GM12891 (cell line): ENCODE results near the gene ACBD6.

Source experiments
- DNase-seq: peaks from one replicate; pipeline ENCODE4 v3.0.0; 2011; ENCODE audit warnings: low spot score; ENCODE audit not compliant: insufficient read length
- FAIRE-seq: peaks from 2 replicates; lab custom pipeline; 2011; peaks lifted over from hg19 to GRCh38; lab: Jason Lieb, UNC
- PAX5 ChIP-seq: IDR thresholded peaks from 2 replicates; pipeline ENCODE4 v1.6.1; 2011; ENCODE audit warnings: low read length, moderate library complexity, mild to moderate bottlenecking; ENCODE audit not compliant: insufficient read depth, severe bottlenecking
- POLR2A ChIP-seq: IDR thresholded peaks from 2 replicates; pipeline ENCODE4 v1.6.1; 2011; ENCODE audit warnings: low read depth, low read length, control low read depth
- POLR2AphosphoS5 ChIP-seq: IDR thresholded peaks from 2 replicates; pipeline ENCODE4 v1.6.1; 2011; ENCODE audit warnings: low read depth, low read length, control low read depth
- POU2F2 ChIP-seq: IDR thresholded peaks from 2 replicates; pipeline ENCODE4 v1.6.1; 2011; ENCODE audit warnings: low read depth, mild to moderate bottlenecking, control low read depth, low read length, moderate library complexity
- SPI1 ChIP-seq: IDR thresholded peaks from 2 replicates; pipeline ENCODE4 v1.6.1; 2011; ENCODE audit warnings: low read depth, low read length, control low read depth
- TAF1 ChIP-seq: IDR thresholded peaks from 2 replicates; pipeline ENCODE4 v1.6.1; 2011; ENCODE audit warnings: low read depth, low read length, control low read depth

ACBD6 gene

DNA sequence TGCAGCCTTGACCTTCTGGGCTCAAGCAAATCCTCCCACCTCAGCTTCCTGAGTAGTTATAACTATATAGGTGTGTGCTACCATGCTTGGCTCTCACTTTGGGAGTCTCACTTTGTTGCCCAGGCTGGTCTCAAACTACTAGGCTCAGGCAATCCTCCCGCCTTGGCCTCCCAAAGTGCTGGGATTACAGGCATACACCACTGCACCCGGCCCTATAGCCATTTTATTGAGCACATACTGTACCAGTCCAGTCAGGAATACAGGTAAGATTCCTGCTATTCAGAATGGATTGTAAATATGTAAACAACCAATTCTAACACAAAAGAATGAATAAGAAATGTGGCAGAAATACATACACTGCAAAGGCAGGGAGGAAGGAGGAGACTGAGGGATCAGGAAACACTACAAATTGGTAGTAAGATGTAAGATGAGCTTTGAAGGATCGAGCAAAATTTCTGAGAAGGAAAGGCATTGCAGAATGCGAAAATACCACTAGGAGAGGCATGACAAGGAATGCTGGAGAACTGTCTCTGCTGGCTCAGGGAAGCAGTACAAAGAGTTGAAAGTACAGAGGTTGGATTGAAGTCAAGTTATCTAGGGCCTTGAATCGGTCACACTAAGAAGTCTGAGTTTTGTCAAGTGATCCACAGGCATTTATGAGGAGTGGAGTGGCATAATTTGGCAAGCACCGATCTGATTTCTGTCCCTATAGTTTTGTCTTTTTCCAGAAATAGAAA, 211.9 kb downstream of the ACBD6 start:
- TF ChIP-seq POLR2AphosphoS5 (no peak), SPI1 (no peak), PAX5 (no peak), POU2F2 (no peak), TAF1 (no peak), POLR2A (no peak)
- FAIRE-seq (no peak), DNase-seq (no peak)

DNA sequence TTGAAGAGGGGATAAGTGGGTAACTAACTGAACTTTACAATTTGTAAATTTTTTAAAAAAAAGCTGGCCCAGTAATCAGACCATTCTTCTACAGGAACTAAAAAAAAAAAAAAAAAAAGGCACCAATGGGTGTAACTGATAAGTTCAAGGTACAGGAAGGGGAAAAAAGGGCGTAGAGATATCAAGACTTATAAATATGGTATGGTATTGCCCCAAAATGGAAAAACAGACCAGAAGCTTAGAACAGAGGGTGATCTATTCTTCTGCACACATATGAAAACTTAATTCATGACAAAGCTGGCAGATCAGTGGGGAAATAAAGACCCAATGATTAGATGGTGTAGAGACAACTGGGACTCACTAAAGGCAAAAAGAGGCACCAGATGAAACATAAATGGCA, 213.4 kb downstream of the ACBD6 start:
- TF ChIP-seq SPI1 (no peak), POLR2AphosphoS5 (no peak), POLR2A (no peak), POU2F2 (no peak), PAX5 (no peak), TAF1 (no peak)
- no peak for FAIRE-seq
- DNase-seq = no peak

DNA sequence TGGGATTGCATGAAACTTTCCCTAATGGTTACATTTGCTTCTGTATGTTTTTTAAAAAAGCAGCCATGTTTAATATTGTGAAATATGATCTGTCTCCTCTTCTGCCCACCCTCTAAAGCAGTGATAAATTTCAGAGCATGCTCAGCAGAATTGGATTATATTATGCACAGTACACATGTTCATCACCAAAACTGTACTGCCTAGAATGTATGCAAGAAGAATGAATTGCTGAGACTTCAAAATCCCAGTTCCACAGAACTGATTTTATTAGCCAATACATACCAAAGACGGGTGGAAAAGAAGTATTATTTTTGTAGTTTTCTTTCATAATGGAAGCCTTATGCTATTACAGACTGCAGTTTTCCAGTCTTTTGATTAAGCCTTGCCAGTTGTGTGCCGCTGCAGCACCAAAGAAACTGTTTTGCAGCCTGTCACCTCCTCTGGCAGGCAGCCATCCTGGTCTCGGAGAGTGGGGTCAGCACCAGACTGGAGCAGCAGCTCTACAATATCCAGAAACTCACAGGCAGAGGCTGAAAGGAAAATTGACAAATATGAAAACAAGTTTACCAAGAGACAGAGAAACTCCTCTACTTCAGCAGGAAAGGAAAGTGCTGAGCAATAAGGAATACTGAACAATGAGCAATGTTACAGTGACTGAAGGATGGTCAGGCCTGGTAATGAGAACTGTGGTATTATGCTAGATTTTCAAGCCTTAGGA, 214.2 kb downstream of the ACBD6 start:
- no peak for TF ChIP-seq PAX5
- TF ChIP-seq SPI1 = no peak
- TF ChIP-seq POLR2A = no peak
- no peak for TF ChIP-seq POLR2AphosphoS5
- TF ChIP-seq POU2F2 = no peak
- TF ChIP-seq TAF1 = no peak
- FAIRE-seq (no peak), DNase-seq (no peak)

DNA sequence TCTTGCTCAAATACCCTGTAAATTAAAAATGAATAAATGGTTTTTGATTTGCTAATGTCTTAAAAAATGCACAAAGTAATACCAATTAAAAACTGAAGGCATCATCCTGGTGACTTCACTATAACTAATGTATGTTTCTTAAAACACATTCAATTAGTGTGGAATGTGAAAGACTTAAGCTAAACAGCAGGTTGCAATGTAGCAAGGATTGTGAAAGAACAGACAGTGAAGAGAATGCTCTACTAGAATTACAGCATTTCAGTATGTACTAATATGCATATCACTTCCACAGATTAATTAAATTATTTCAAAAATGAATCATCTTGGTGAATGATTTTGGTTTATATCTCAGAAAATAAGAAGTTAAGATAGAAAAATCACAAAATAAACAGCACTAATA, 216.0 kb downstream of the ACBD6 start:
- no peak for TF ChIP-seq TAF1
- TF ChIP-seq POLR2A = no peak
- no peak for TF ChIP-seq SPI1
- no peak for TF ChIP-seq POU2F2
- TF ChIP-seq POLR2AphosphoS5 = no peak
- TF ChIP-seq PAX5 = no peak
- DNase-seq (no peak), FAIRE-seq (no peak)

DNA sequence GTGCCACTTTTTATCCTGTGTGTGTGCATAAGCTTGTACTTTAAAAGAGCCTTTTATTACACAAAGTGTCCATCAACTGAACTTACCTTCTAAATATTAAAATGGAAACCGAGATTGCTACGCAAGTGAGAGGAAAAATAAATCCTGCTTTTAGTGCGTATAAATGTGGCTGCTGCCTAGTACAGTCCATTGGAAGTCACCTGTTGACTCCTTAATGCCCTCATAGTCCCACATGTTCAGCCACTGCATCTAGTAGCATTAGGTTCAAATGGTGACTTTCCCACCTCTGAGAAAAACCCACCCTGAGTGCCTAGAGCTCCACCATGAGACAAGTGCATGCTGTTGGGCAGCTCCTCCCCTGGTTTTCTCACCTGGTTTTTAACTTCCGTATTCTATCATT, 219.3 kb downstream of the ACBD6 start:
- FAIRE-seq = no peak
- no peak for DNase-seq
- no peak for TF ChIP-seq PAX5
- no peak for TF ChIP-seq SPI1
- TF ChIP-seq TAF1 = no peak
- TF ChIP-seq POLR2AphosphoS5 = no peak
- no peak for TF ChIP-seq POLR2A
- TF ChIP-seq POU2F2 = no peak

DNA sequence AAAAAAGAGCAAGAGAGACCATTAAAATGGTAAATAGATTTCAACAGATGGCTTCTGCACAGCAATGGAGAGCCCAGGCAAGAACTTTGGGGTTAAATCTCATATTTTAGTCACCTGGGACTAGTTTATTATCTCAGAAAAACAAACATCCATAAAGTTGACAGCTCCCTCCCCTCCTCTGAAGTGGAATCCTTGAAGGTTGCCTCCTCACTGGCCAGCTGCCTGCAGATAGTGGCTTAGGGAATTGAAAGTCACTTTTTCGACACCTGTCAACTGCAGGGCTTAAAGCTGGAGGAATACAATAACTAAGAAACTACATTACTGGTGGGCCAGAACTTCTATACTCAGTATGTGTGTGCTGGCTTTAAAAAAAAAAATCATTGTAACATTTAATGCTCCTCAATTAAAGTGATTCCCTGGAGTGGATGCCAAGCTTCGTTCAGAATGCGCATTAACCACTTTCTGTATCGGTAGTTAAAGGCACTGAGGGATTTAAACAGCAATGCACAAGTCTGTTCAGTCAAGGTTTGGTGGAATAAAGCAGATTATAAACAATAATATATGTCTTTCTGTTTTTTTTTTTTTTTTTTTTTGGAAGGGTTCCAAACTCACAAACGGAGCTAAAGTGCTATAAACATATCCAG, 219.9 kb downstream of the ACBD6 start:
- DNase-seq (no peak), FAIRE-seq (no peak)
- TF ChIP-seq TAF1 (no peak), SPI1 (no peak), PAX5 (no peak), POU2F2 (no peak), POLR2A (no peak), POLR2AphosphoS5 (no peak)

DNA sequence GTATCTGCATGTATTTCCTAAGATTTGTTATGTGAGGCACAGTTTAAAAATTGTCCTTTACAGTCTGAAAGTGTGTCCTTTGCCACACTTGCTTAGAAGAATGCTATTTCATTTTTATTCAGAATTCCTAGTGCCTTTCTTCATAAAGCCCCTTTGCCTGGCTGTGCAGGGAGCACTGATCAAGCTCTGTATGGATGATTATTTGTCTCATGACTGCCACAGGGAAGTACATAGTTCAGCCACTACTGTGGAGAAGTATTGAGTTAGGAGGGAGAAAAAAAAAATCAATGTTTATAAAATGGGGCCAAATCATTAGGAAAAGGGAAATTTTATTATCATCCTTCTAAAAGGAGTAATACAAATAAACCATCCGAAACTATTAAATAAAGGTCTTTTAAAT, 220.9 kb downstream of the ACBD6 start:
- TF ChIP-seq PAX5 (no peak), POLR2AphosphoS5 (no peak), SPI1 (no peak), POLR2A (no peak), POU2F2 (no peak), TAF1 (no peak)
- peak; percentile 23 for FAIRE-seq

DNA sequence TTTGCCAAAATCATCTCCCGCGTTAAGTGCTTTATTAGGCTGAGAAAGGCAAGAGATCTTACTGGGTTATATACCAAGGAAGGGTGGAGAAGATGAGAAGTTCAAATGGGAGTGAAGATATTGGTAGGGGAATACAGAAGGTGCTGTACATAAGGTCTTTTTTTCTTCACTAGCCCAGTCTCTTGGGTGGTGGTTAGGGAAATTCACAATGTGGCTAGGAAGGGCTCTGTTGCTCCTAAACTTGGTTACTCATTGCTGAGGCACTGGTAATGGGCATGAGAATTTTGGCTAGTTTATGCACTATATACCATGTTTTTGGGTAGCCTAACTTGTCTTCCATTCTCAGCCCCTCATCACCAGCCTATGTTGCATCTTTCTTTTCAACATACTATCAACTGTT, 221.8 kb downstream of the ACBD6 start:
- TF ChIP-seq PAX5 = no peak
- TF ChIP-seq POU2F2 = no peak
- TF ChIP-seq POLR2AphosphoS5 = no peak
- TF ChIP-seq SPI1 = no peak
- no peak for TF ChIP-seq POLR2A
- no peak for TF ChIP-seq TAF1
- DNase-seq = no peak
- FAIRE-seq = no peak

More for the DNA sequence above, 220.9 kb downstream of the ACBD6 start:
- DNase-seq = no peak

DNA sequence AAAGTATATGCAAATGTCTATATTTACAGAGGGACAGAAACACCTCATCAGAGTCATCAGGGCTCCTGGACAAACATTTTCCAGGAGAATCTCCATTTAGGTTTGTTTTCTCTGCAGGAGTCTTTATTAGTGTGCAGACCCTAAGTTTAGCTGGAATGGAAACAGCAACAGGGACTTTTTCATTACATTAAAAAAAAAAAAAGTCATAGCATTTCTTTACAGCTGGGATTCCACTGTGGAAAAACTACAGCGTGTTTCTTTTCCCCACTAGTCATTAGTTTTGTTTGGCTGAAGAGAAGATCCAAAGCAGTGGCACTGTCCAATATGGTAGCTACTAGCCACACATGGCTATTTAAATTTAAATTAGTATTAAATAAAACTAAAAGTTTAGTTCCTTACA, 222.7 kb downstream of the ACBD6 start:
- no peak for FAIRE-seq
- TF ChIP-seq SPI1 (no peak), POLR2A (no peak), TAF1 (no peak), PAX5 (no peak)

More for the DNA sequence above, 222.7 kb downstream of the ACBD6 start:
- no peak for DNase-seq
